Measurements from ENCODE around the gene ZFP92.

Gene ZFP92

GRCh38 chrX:153457136-153457825 is 46.0 kb downstream of the ZFP92 start:
- TF ChIP-seq, protein P1, sequence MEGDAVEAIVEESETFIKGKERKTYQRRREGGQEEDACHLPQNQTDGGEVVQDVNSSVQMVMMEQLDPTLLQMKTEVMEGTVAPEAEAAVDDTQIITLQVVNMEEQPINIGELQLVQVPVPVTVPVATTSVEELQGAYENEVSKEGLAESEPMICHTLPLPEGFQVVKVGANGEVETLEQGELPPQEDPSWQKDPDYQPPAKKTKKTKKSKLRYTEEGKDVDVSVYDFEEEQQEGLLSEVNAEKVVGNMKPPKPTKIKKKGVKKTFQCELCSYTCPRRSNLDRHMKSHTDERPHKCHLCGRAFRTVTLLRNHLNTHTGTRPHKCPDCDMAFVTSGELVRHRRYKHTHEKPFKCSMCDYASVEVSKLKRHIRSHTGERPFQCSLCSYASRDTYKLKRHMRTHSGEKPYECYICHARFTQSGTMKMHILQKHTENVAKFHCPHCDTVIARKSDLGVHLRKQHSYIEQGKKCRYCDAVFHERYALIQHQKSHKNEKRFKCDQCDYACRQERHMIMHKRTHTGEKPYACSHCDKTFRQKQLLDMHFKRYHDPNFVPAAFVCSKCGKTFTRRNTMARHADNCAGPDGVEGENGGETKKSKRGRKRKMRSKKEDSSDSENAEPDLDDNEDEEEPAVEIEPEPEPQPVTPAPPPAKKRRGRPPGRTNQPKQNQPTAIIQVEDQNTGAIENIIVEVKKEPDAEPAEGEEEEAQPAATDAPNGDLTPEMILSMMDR (IDR thresholded peaks at IDR 0.05; ENCODE audit: insufficient read depth, missing control alignments), result no peak
- FAIRE-seq, result no peak
- no peak for DNase-seq (ENCODE audit: insufficient read length, low spot score)

DNA sequence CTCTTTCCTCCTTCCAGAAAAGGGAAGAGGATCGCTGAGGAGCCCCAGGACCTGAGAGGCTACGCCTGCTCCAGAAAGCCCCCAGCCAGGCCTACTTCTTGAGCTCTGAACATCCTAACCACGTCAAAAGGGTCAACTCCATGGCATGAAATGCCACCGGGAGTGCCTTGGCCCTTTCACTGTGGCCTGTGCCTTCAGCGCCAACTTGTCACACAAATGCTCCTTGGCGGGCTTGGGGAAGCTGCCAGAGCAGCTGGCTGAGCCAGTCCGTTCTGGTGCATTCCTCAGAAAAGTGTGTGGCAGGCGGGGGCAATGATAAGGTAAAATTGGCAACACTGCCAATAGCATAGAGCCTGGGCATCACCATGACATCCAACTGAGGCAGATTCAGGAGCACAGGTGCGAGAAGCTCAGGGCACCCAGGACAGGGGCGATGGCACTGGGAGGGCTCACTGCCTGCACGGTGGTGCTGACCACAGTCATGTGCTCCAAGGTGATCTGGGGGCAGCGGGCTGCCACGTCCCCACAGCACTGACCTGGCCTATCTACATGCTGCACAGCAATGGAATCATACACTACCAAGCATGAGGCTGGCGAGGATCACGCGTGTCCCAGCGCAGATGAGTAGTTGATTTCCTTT is 46.7 kb downstream of the ZFP92 start:
- DNase-seq (ENCODE audit: insufficient read length, low spot score) (no peak), FAIRE-seq (no peak)
- TF ChIP-seq, protein P1 (IDR thresholded peaks at IDR 0.05; ENCODE audit: insufficient read depth, missing control alignments), result no peak

GRCh38 chrX:153458476-153458875 is 47.2 kb downstream of the ZFP92 start:
- no peak for FAIRE-seq
- TF ChIP-seq, protein P1 (IDR thresholded peaks at IDR 0.05; ENCODE audit: insufficient read depth, missing control alignments), result no peak
- DNase-seq (ENCODE audit: insufficient read length, low spot score), result no peak

- DNase-seq (ENCODE audit: insufficient read length, low spot score), result no peak
- TF ChIP-seq, protein P1 (IDR thresholded peaks at IDR 0.05; ENCODE audit: insufficient read depth, missing control alignments), result no peak
- FAIRE-seq, result no peak
Measured at GRCh38 chrX:153459986-153460385, 48.7 kb downstream of the ZFP92 start.

GRCh38 chrX:153460826-153461225 is 49.6 kb downstream of the ZFP92 start:
- DNase-seq (ENCODE audit: insufficient read length, low spot score), result no peak
- peak; percentile 21 for FAIRE-seq

More at GRCh38 chrX:153460826-153461225, 49.6 kb downstream of the ZFP92 start:
- TF ChIP-seq, protein P1 (IDR thresholded peaks at IDR 0.05; ENCODE audit: insufficient read depth, missing control alignments), result peak; percentile 59
